ENCODE data around the gene PAWR. TPM values are rescaled to one million over a fixed set of nuclear protein-coding genes. Genes with fewer than 3 reads are reported as not detected.

PAWR gene
- total and polyA plus RNA-seq, 10 of the 15 experiments (the other 5 are each of a cell fraction or from before 2014, with no cell fraction given), result 8.1 to 70.6 (median 24.2) TPM

GRCh38 chr12:79725987-79726386 lies 35.2 kb upstream of the PAWR start (continued):
- TF ChIP-seq, protein P1, sequence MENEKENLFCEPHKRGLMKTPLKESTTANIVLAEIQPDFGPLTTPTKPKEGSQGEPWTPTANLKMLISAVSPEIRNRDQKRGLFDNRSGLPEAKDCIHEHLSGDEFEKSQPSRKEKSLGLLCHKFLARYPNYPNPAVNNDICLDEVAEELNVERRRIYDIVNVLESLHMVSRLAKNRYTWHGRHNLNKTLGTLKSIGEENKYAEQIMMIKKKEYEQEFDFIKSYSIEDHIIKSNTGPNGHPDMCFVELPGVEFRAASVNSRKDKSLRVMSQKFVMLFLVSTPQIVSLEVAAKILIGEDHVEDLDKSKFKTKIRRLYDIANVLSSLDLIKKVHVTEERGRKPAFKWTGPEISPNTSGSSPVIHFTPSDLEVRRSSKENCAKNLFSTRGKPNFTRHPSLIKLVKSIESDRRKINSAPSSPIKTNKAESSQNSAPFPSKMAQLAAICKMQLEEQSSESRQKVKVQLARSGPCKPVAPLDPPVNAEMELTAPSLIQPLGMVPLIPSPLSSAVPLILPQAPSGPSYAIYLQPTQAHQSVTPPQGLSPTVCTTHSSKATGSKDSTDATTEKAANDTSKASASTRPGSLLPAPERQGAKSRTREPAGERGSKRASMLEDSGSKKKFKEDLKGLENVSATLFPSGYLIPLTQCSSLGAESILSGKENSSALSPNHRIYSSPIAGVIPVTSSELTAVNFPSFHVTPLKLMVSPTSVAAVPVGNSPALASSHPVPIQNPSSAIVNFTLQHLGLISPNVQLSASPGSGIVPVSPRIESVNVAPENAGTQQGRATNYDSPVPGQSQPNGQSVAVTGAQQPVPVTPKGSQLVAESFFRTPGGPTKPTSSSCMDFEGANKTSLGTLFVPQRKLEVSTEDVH (IDR thresholded peaks at IDR 0.05; ENCODE audit: low read depth, partially characterized antibody), result no peak
- no peak for TF ChIP-seq ASH2L (IDR thresholded peaks at IDR 0.05; ENCODE audit: borderline replicate concordance, low read depth)
- TF ChIP-seq FOS (IDR thresholded peaks at IDR 0.05; ENCODE audit: borderline replicate concordance, extremely low read depth, insufficient read length), result no peak
- TF ChIP-seq POU2F2 (IDR thresholded peaks at IDR 0.05; ENCODE audit: borderline replicate concordance, low read depth, low read length), result no peak
- TF ChIP-seq TARDBP (IDR thresholded peaks at IDR 0.05; ENCODE audit: borderline replicate concordance), result no peak
- TF ChIP-seq, protein P2, sequence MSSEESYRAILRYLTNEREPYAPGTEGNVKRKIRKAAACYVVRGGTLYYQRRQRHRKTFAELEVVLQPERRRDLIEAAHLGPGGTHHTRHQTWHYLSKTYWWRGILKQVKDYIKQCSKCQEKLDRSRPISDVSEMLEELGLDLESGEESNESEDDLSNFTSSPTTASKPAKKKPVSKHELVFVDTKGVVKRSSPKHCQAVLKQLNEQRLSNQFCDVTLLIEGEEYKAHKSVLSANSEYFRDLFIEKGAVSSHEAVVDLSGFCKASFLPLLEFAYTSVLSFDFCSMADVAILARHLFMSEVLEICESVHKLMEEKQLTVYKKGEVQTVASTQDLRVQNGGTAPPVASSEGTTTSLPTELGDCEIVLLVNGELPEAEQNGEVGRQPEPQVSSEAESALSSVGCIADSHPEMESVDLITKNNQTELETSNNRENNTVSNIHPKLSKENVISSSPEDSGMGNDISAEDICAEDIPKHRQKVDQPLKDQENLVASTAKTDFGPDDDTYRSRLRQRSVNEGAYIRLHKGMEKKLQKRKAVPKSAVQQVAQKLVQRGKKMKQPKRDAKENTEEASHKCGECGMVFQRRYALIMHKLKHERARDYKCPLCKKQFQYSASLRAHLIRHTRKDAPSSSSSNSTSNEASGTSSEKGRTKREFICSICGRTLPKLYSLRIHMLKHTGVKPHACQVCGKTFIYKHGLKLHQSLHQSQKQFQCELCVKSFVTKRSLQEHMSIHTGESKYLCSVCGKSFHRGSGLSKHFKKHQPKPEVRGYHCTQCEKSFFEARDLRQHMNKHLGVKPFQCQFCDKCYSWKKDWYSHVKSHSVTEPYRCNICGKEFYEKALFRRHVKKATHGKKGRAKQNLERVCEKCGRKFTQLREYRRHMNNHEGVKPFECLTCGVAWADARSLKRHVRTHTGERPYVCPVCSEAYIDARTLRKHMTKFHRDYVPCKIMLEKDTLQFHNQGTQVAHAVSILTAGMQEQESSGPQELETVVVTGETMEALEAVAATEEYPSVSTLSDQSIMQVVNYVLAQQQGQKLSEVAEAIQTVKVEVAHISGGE (CRISPR knock-in tag; IDR thresholded peaks at IDR 0.05), result no peak

GRCh38 chr12:79717006-79717405 lies 26.2 kb upstream of the PAWR start:
- Histone ChIP-seq H3K9ac (ENCODE audit: control insufficient read depth, insufficient read depth, low read length) (no peak overlapping the region), H4K20me1 (ENCODE audit: control insufficient read depth, insufficient read depth) (no peaks in the 10 kb centered on the region), H3K27ac (ENCODE audit: control insufficient read depth, insufficient read depth) (no peak overlapping the region), H2AFZ (ENCODE audit: control insufficient read depth, low read depth, low read length) (no peak overlapping the region), H3K4me2 (ENCODE audit: control insufficient read depth, insufficient read depth) (no peak overlapping the region), H3K27me3 (replicated peaks in 1 of 2; ENCODE audit: control insufficient read depth in 2 of 2, insufficient read depth in 2 of 2, low read length in 1 of 2) (no peaks in the 10 kb centered on the region), H3K4me1 (ENCODE audit: control insufficient read depth, insufficient read depth, low read length) (no peaks in the 10 kb centered on the region), H3K36me3 (ENCODE audit: control insufficient read depth in 2 of 2, insufficient read depth in 2 of 2, low read length in 1 of 2) (no peaks in the 10 kb centered on the region), H3K79me2 (ENCODE audit: control insufficient read depth, insufficient read depth, low read length) (no peaks in the 10 kb centered on the region), H3K9me3 (replicated peaks; ENCODE audit: control insufficient read depth, insufficient read depth, low read length) (no peaks in the 10 kb centered on the region), H3K4me3 (no peak overlapping the region)
- FAIRE-seq (no peak), ATAC-seq (no peak), DNase-seq (ENCODE audit: low read depth, low spot score) (no peak)
- no TSS peak for BruUV-seq (replicated peaks)
- 68% methylated on average over 4 of the region's 4 CpGs for WGBS (ENCODE audit: insufficient coverage, insufficient replicate concordance, low lambda C conversion rate, missing lambda C conversion rate)
- RAD21 ChIA-PET (ENCODE audit: unreplicated experiment), result no interaction called here
- SMC1A ChIA-PET (ENCODE audit: uncharacterized antibody, unreplicated experiment), result interaction anchor here (1.2 kb wide), 1 partner anchor 204 kb away, joined by 3 read pairs; no protein-coding TSS in a partner anchor
- intact Hi-C loops (cut with micrococcal nuclease; ENCODE audit: unreplicated experiment) (no loop called here), in situ Hi-C loops (cut with MboI) (no loop called here)
- CTCF ChIA-PET, result interaction anchor here (1.8 kb wide), 1 partner anchor 21 kb away, joined by 5 read pairs; no protein-coding TSS in a partner anchor
- POLR2A ChIA-PET, result no interaction called here
- TF ChIP-seq SMAD5 (IDR thresholded peaks at IDR 0.05; ENCODE audit: low read depth), result no peak
- TF ChIP-seq, protein P2 (CRISPR knock-in tag; IDR thresholded peaks at IDR 0.05), result no peak
- TF ChIP-seq SMC3 (IDR thresholded peaks at IDR 0.05; ENCODE audit: borderline replicate concordance, low read length), result no peak
- TF ChIP-seq, protein P3, sequence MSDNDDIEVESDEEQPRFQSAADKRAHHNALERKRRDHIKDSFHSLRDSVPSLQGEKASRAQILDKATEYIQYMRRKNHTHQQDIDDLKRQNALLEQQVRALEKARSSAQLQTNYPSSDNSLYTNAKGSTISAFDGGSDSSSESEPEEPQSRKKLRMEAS (IDR thresholded peaks at IDR 0.05; ENCODE audit: low read depth, low read length), result no peak
- TF ChIP-seq CBX5 (IDR thresholded peaks at IDR 0.05; ENCODE audit: low read depth), result no peak
- no peak for TF ChIP-seq TBL1XR1 (IDR thresholded peaks at IDR 0.05; ENCODE audit: low read depth, low read length)
- no peak for TF ChIP-seq SMAD1 (IDR thresholded peaks at IDR 0.05; ENCODE audit: low read depth, partially characterized antibody)
